NCI-H526 (cell line): ENCODE results near the gene PLCL1.
"Not testable (repeated sequence)": the region's sequence is repeated elsewhere in the genome, so short reads cannot be mapped to it uniquely, and the experiment has no call there.

Source experiments
- DNase-seq, 2 experiments: peaks; one replicate each; lab custom pipeline; 2025; lab: John Stamatoyannopoulos, UW

Gene PLCL1

DNA sequence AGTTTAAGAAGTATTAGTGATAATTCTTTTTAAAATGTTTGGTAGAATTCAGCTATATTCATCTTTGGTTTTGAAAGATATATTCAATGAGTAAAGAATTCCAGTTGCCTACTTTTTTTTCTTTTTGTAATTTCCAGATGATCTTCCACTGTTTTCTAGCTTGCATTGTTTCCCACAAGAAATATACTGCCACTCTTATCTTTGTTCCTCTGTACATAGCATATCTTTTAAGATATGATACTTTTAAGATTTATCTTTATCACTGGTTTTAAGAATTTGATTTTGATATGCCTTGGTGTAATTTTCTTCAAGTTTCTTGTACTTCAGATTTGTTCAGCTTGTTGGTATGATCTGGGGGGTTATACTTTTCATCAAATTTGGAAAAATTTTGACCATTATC lies 374.4 kb downstream of the PLCL1 start:
- no peak for DNase-seq

DNA sequence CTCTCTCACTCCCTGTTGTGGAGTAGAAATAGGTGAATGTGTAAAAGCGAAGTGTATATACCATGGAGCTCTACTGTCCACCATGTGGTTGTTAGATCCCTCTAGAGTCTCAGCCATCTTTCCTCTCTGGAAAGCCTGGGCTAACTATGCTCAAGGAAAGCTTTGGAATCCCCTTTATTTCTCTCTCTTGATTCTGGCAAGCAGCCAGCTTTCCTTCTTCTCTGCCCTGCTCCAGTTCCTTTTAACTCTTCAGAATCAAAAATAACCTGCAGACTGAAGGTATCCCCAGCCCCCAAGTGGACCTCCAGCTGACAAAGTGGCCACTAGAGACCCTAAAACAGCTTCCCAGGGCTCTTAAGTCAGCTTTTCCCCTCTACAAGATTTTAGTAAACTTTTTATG lies 381.9 kb downstream of the PLCL1 start:
- no peak for DNase-seq

DNA sequence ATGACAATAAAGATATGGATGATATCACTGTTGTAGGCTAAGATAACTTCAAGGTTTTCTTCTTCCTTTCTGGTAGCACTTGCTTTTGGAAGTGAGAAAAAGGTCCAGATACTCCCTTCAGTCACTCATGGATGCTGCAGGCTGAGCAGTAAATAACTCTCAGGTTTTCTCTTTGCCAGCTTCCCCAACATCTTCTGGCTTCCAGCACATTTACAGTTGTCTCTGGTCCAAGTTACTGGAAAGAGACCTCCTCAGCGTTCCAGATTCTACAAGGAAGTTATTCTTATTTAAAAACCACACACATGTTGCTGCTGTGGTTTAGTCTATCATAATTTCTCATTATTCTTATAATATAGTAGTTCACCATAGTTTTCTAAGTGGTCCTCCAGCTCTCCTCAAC lies 383.4 kb downstream of the PLCL1 start:
- DNase-seq, result no peak

DNA sequence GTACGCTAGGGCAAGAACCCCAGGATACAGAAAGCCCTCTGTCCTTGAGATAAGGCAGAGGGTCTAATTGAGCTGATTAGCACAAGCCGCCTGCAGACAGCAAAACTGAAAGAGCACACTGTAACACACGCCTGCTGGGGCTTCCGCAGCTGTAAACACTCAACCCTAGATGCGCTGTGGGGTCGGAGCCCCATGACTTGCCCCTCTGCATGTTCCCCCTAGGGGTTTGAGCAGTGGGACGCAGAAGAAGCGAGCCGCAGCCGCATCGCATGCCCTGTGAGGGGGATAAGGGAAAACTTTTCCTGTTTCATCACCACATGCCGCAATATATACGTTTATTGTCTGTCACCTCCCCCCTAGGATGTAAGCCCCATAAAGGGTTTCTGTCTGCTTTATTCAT lies 384.6 kb downstream of the PLCL1 start:
- DNase-seq, result no peak

DNA sequence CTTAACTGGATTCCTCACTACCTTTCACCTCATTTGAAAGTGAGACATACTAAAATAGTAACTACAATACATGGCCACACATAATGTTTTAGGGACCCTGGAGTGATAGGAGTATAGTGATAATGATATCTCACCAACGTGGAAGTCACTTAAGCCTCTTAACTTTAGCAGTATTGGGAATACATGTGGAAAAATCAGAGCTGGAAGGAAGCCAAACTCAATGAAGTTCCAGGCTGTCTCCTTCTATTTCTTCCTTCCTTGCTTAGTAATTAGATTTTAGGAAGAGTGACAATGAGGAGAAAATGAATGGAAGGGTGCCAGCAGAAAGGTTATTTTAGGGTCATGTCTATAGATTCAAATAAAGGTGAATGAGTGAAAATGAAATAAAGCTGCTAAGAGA lies 387.3 kb downstream of the PLCL1 start:
- no peak for DNase-seq

DNA sequence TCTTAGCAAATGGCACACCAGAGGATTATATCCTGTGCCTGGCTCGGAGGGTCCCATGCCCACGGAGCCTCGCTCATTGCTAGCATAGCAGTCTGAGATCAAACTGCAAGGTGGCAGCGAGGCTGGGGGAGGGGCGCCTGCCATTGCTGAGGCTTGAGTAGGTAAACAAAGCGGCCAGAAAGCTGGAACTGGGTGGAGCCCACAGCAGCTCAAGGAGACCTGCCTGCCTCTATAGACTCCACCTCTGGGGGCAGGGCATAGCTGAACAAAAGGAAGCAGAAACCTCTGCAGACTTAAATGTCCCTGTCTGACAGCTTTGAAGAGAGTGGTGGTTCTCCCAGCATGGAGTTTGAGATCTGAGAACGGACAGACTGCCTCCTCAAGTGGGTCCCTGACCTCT lies 392.2 kb downstream of the PLCL1 start:
- DNase-seq, result not testable (repeated sequence)
